Upper lobe of left lung (tissue), 6 donors: ENCODE measurements around the gene CACNG7. TPM values are rescaled to one million over a fixed set of nuclear protein-coding genes. Genes with fewer than 3 reads are reported as not detected.
"Not testable (repeated sequence)": the region's sequence is repeated elsewhere in the genome, so short reads cannot be mapped to it uniquely, and the experiment has no call there.

Experiments used
- ATAC-seq, 2 donors: fragments of 200-7000 bp; cut with Tn5 transposase; one replicate each; pipeline ENCODE4 v1.9.1; 2022; ENCODE audit warnings: mild to moderate bottlenecking in 2 of 2, moderate library complexity in 2 of 2; ENCODE audit not compliant: low FRiP score in 2 of 2
- DNase-seq, 2 donors: peaks; one replicate each; pipeline ENCODE4 v3.0.0-alpha.2; 2019 to 2020
- H3K27ac ChIP-seq, 4 donors: fragments of 200-600 bp; sonication (generic); one replicate each; pipeline ENCODE4 v1.5.1; 2016 to 2019
- H3K27me3 ChIP-seq, 4 donors: fragments of 200-600 bp; sonication (generic); one replicate each; pipeline ENCODE4 v1.5.1; 2017 to 2019
- H3K36me3 ChIP-seq, 4 donors: fragments of 200-600 bp; sonication (generic); one replicate each; pipeline ENCODE4 v1.5.1; 2016 to 2019
- H3K4me1 ChIP-seq, 4 donors: fragments of 200-600 bp; sonication (generic); one replicate each; pipeline ENCODE4 v1.5.1; 2018 to 2019
- H3K4me3 ChIP-seq, 4 donors: fragments of 200-600 bp; sonication (generic); one replicate each; pipeline ENCODE4 v1.5.1; 2017 to 2019; ENCODE audit warnings: mild to moderate bottlenecking in 2 of 4, moderate library complexity in 1 of 4
- H3K9me3 ChIP-seq, 4 donors: fragments of 200-600 bp; sonication (generic); one replicate each; pipeline ENCODE4 v1.5.1; 2018 to 2019
- CTCF ChIP-seq, 6 experiments: fragments of 450-650 bp in 4 of 6; fragments of 200-600 bp in 2 of 6; sonication (generic) in 2 of 6; IDR thresholded peaks; one replicate each; pipeline ENCODE4 v1.5.1; 2016 to 2019; ENCODE audit warnings: antibody characterized with exemption in 6 of 6
- EP300 ChIP-seq, 4 donors: sonication (generic); formaldehyde crosslinking; IDR thresholded peaks; one replicate each; pipeline ENCODE4 v1.5.1; 2017; ENCODE audit warnings: antibody characterized with exemption in 4 of 4, control low read depth in 2 of 4
- POLR2A ChIP-seq, 4 donors: fragments of 450-650 bp; IDR thresholded peaks; one replicate each; pipeline ENCODE4 v1.5.1; 2016 to 2017; ENCODE audit warnings: antibody characterized with exemption in 4 of 4, mild to moderate bottlenecking in 2 of 4
- POLR2AphosphoS5 ChIP-seq, 2 donors: sonication (generic); formaldehyde crosslinking; IDR thresholded peaks; one replicate each; pipeline ENCODE4 v1.5.1; 2017; ENCODE audit warnings: antibody characterized with exemption in 2 of 2
- WGBS, 2 donors: methylation state at CpG; one replicate each; pipeline ENCODE4 v1.1.5; 2017 to 2018; 5-methylcytosine and 5-hydroxymethylcytosine counted together
- total RNA-seq, 6 donors: library from RNA; depleted of rRNA in 4 of 6; stranded (reverse); fragments of >200 nt in 4 of 6; gene quantifications; one replicate each; pipeline versions ENCODE4 v1.1.0 to v1.2.1, GENCODE V29; 2016 to 2021
- donor health status: DM: no; HTN: no; CAD: no; lungs with moderate emphysema.
- donor health status: DM: no; HTN: yes; CAD: no; lungs with severe emphysema.

Gene CACNG7
- total RNA-seq, 6 donors from 2014 or later: not detected

DNA sequence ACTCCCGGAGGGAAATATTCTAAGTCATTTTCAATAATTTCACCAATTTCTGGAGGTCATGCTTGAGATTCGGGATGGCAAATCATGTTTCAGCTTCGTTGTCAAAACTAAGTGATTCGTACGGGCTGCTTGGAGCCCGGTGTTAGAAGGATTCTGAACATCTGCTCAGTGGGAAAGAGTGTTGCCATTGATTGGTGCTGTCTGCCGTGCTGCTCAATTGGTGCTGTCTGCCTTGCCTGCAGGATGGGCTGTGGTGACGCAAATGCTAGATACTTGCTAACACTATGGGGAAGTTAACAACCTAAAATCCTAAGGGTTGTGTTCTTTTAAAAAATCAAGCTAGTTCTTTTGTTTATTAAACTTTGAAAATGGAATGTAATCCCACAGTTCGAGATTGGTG, 36.4 kb downstream of the CACNG7 start:
- H3K9me3 ChIP-seq: no peaks in the 10 kb centered on the region
- no peak overlapping the region for H3K27ac ChIP-seq
- H3K4me3 ChIP-seq: no peak overlapping the region
- H3K36me3 ChIP-seq: no peaks in the 10 kb centered on the region
- H3K4me1 ChIP-seq: no peaks in the 10 kb centered on the region
- 40 to 41% methylated on average over 9 of the region's 9 CpGs for WGBS, 2 donors
- TF ChIP-seq EP300 (IDR thresholded peaks at IDR 0.05): no peak
- DNase-seq: no peak
- no peak for ATAC-seq
- peaks cover 0 to 20% (median 13%) of the 10 kb centered on the region in 4 donors for H3K27me3 ChIP-seq

GRCh38 chr19:53945998-53946397, 36.9 kb downstream of the CACNG7 start:
- Histone ChIP-seq H3K9me3 (no peaks in the 10 kb centered on the region), H3K36me3 (no peaks in the 10 kb centered on the region), H3K27me3 (peaks cover 0 to 20% (median 13%) of the 10 kb centered on the region in 4 donors), H3K4me1 (no peaks in the 10 kb centered on the region), H3K4me3 (no peak overlapping the region), H3K27ac (no peak overlapping the region)
- no peak for DNase-seq
- 92 to 94% methylated on average over 2 of the region's 2 CpGs for WGBS, 2 donors
- TF ChIP-seq POLR2AphosphoS5 (IDR thresholded peaks at IDR 0.05): no peak
- no peak for ATAC-seq

DNA sequence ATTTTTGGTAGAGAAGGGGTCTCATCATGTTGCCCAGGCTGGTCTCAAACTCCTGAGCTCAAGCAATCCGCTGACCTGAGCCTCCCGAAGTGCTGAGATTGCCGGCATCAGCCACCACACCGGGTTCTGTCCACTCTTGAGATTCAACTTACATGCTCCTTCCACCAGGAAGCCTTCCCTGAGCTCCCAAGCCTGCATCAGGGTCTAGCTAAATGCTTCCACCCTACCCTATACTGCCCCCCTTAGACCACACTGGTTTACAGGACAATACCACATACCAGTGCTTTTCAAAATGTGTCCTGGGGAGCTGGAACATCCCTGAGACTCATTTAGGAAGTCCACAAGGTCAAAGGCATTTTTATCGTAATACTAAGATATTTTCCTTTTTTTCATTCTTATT, 38.5 kb downstream of the CACNG7 start:
- Histone ChIP-seq H3K4me3 (no peak overlapping the region), H3K9me3 (no peaks in the 10 kb centered on the region), H3K27ac (no peak overlapping the region), H3K4me1 (no peaks in the 10 kb centered on the region), H3K27me3 (peaks cover 0 to 8% (median 3%) of the 10 kb centered on the region in 4 donors), H3K36me3 (no peaks in the 10 kb centered on the region)
- TF ChIP-seq EP300 (IDR thresholded peaks at IDR 0.05): no peak
- no peak for TF ChIP-seq POLR2AphosphoS5 (IDR thresholded peaks at IDR 0.05)
- no peak for TF ChIP-seq POLR2A (IDR thresholded peaks at IDR 0.05)
- no peak for TF ChIP-seq CTCF (IDR thresholded peaks at IDR 0.05)
- ATAC-seq (no peak), DNase-seq (no peak)
- 60 to 78% methylated on average over 5 of the region's 5 CpGs for WGBS, 2 donors

DNA sequence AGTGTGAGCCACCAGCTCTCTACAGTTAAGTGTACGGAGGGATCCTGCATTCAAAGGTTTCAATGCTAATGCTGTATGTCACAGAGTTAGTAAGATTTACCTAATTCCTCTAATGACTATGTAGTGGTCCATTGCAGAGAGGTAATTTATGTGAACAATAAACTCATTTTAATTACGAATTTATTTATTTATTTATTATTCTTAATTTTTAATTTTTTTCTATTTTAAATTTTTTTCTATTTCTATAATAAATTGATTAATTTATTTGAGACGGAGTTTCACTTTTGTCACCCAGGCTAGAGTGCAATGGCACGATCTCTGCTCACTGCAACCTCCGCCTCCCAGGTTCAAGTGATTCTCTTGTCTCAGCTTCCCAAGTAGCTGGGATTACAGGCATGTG, 39.5 kb downstream of the CACNG7 start:
- not testable (repeated sequence) for H3K4me3 ChIP-seq, H3K9me3 ChIP-seq, ATAC-seq, H3K27me3 ChIP-seq, H3K4me1 ChIP-seq, H3K36me3 ChIP-seq, H3K27ac ChIP-seq, DNase-seq
- WGBS, 2 donors: 88 to 90% methylated on average over 5 of the region's 5 CpGs

GRCh38 chr19:53951436-53951835, 42.4 kb downstream of the CACNG7 start:
- ATAC-seq (no peak), DNase-seq (no peak)
- H3K27ac ChIP-seq: no peak overlapping the region
- H3K27me3 ChIP-seq: no peaks in the 10 kb centered on the region
- H3K36me3 ChIP-seq: no peaks in the 10 kb centered on the region
- no peak overlapping the region for H3K4me3 ChIP-seq
- TF ChIP-seq CTCF (IDR thresholded peaks at IDR 0.05) (no peak), POLR2A (IDR thresholded peaks at IDR 0.05) (no peak), POLR2AphosphoS5 (IDR thresholded peaks at IDR 0.05) (no peak), EP300 (IDR thresholded peaks at IDR 0.05) (no peak)
- H3K4me1 ChIP-seq: no peaks in the 10 kb centered on the region
- H3K9me3 ChIP-seq: no peaks in the 10 kb centered on the region
- 39 to 42% methylated on average over 11 of the region's 11 CpGs for WGBS, 2 donors

DNA sequence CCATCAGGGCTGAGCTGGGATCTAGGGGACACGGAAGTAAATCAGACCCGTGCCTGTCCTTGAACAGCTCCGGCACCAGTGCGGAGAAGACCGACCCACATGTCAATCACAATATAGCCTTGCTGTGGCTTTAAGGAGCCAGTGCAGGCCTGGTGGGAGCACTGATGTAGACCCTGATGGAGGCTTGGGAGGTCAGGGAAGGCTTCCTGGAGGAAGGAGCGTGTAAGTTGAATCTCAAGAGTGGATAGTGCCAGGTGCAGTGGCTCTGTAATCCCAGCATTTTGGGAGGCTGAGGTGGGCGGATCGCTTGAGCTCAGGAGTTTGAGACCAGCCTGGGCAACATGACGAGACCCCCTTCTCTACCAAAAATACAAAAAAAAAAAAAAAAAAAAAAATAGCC, 42.9 kb downstream of the CACNG7 start:
- WGBS, 2 donors: 85 to 88% methylated on average over 9 of the region's 9 CpGs
- Histone ChIP-seq H3K27ac (no peak overlapping the region), H3K27me3 (peaks cover 0 to 1% (median 0%) of the 10 kb centered on the region in 4 donors), H3K36me3 (no peaks in the 10 kb centered on the region), H3K9me3 (no peaks in the 10 kb centered on the region), H3K4me1 (no peaks in the 10 kb centered on the region), H3K4me3 (no peak overlapping the region)
- TF ChIP-seq POLR2AphosphoS5 (IDR thresholded peaks at IDR 0.05) (no peak), EP300 (IDR thresholded peaks at IDR 0.05) (no peak), CTCF (IDR thresholded peaks at IDR 0.05) (no peak), POLR2A (IDR thresholded peaks at IDR 0.05) (no peak)
- DNase-seq (no peak), ATAC-seq (no peak)
